Nephron (organoid): ENCODE data around the gene PARVA.

Source experiments
- H3K27ac Mint-ChIP-seq, 3 experiments: 2 replicates each; pipeline ENCODE4 v1.8.0; 2020; ENCODE audit warnings: mixed read lengths in 3 of 3, mild to moderate bottlenecking in 2 of 3, moderate library complexity in 1 of 3
- H3K27me3 Mint-ChIP-seq: 2 replicates; pipeline ENCODE4 v1.8.0; 2021; ENCODE audit warnings: low read depth, mild to moderate bottlenecking, moderate library complexity, mixed read lengths
- H3K36me3 Mint-ChIP-seq: 2 replicates; pipeline ENCODE4 v1.8.0; 2020; ENCODE audit warnings: low read depth, mixed read lengths
- H3K4me1 Mint-ChIP-seq: 2 replicates; pipeline ENCODE4 v1.8.0; 2020; ENCODE audit warnings: mixed read lengths
- H3K4me3 Mint-ChIP-seq, 3 experiments: 2 replicates each; pipeline ENCODE4 v1.8.0; 2020; ENCODE audit warnings: mild to moderate bottlenecking in 3 of 3, mixed read lengths in 3 of 3, moderate library complexity in 2 of 3
- H3K9me3 Mint-ChIP-seq: 2 replicates; pipeline ENCODE4 v1.8.0; 2020; ENCODE audit warnings: mixed read lengths
- CTCF ChIP-seq, 3 experiments: fragments of 200-600 bp; sonication (generic); IDR thresholded peaks; one replicate each; pipeline ENCODE4 v1.5.0; 2021; ENCODE audit warnings: antibody characterized with exemption in 3 of 3; ENCODE audit not compliant: unreplicated experiment in 3 of 3

Gene PARVA

GRCh38 chr11:12377106-12377823 lies at the start of gene PARVA:
TSS of gene PARVA (plus strand) at chr11:12377571. CDS start at chr11:12377648, 77 bp downstream.
- no peak for TF ChIP-seq CTCF (IDR thresholded peaks at IDR 0.05; ENCODE audit: unreplicated experiment in 3 of 3)
- H3K36me3 Mint-ChIP-seq = peaks cover 11% of the 10 kb centered on the region

GRCh38 chr11:12329169-12329568 lies 48.2 kb upstream of the PARVA start:
- Mint-ChIP-seq H3K4me3 (no peak overlapping the region), H3K4me1 (peaks cover 35% of the 10 kb centered on the region), H3K36me3 (no peaks in the 10 kb centered on the region), H3K9me3 (no peaks in the 10 kb centered on the region), H3K27me3 (peaks cover 4% of the 10 kb centered on the region), H3K27ac (no peak overlapping the region)
- no peak for TF ChIP-seq CTCF (IDR thresholded peaks at IDR 0.05; ENCODE audit: unreplicated experiment in 3 of 3)

More at GRCh38 chr11:12377106-12377823, at the start of gene PARVA:
- H3K27ac Mint-ChIP-seq = peak within 1 kb of the TSS; percentile 96 to 99 (median 99)
- H3K4me1 Mint-ChIP-seq = peaks cover 56% of the 10 kb centered on the region
- H3K4me3 Mint-ChIP-seq = peak within 1 kb of the TSS; percentile 99 to 100 (median 99)
- H3K27me3 Mint-ChIP-seq = no peaks in the 10 kb centered on the region
- H3K9me3 Mint-ChIP-seq = no peaks in the 10 kb centered on the region

GRCh38 chr11:12329797-12330196 lies 47.6 kb upstream of the PARVA start:
- no peak for TF ChIP-seq CTCF (IDR thresholded peaks at IDR 0.05; ENCODE audit: unreplicated experiment in 3 of 3)
- H3K36me3 Mint-ChIP-seq = no peaks in the 10 kb centered on the region
- peaks cover 4% of the 10 kb centered on the region for H3K27me3 Mint-ChIP-seq
- H3K4me1 Mint-ChIP-seq = peaks cover 35% of the 10 kb centered on the region
- no peak overlapping the region for H3K27ac Mint-ChIP-seq
- H3K9me3 Mint-ChIP-seq = no peaks in the 10 kb centered on the region
- no peak overlapping the region for H3K4me3 Mint-ChIP-seq

- Mint-ChIP-seq H3K27ac (no peak overlapping the region), H3K9me3 (no peaks in the 10 kb centered on the region), H3K4me3 (peak overlapping the region in 1 of 3 experiments; percentile 7), H3K4me1 (peaks cover 35% of the 10 kb centered on the region), H3K27me3 (peaks cover 4% of the 10 kb centered on the region), H3K36me3 (no peaks in the 10 kb centered on the region)
- no peak for TF ChIP-seq CTCF (IDR thresholded peaks at IDR 0.05; ENCODE audit: unreplicated experiment in 3 of 3)
Observed at GRCh38 chr11:12330485-12331231, 46.7 kb upstream of the PARVA start.

- TF ChIP-seq CTCF (IDR thresholded peaks at IDR 0.05; ENCODE audit: unreplicated experiment in 3 of 3) = peak; percentile 79 to 86 (median 85)
- H3K4me1 Mint-ChIP-seq = peaks cover 35% of the 10 kb centered on the region
- H3K4me3 Mint-ChIP-seq = no peak overlapping the region
- H3K27ac Mint-ChIP-seq = no peak overlapping the region
- H3K36me3 Mint-ChIP-seq = no peaks in the 10 kb centered on the region
- no peaks in the 10 kb centered on the region for H3K9me3 Mint-ChIP-seq
- peaks cover 4% of the 10 kb centered on the region for H3K27me3 Mint-ChIP-seq
Observed at GRCh38 chr11:12331239-12331874, 46.0 kb upstream of the PARVA start.
